Measurements from ENCODE around the gene PLEKHH1.

Gene PLEKHH1

GRCh38 chr14:67575684-67576083 lies 42.6 kb downstream of the PLEKHH1 start:
- in situ Hi-C loops (cut with HindIII; ENCODE audit: low sequenced_read_pairs), result loop anchor here (5.0 kb wide), 1 partner anchor 53 kb away; no protein-coding TSS in a partner anchor
- TF ChIP-seq CTCF (IDR thresholded peaks at IDR 0.05; ENCODE audit: low read depth, low read length, missing control alignments), result no peak
- no peak for DNase-seq (ENCODE audit: low read depth)

GRCh38 chr14:67576216-67576955 lies 43.3 kb downstream of the PLEKHH1 start:
- H3K4me3 ChIP-seq (ENCODE audit: low read depth, low read length), result no peak overlapping the region
- no peak for TF ChIP-seq CTCF (IDR thresholded peaks at IDR 0.05; ENCODE audit: low read depth, low read length, missing control alignments)
- in situ Hi-C loops (cut with HindIII; ENCODE audit: low sequenced_read_pairs), result loop anchor here (5.0 kb wide), 1 partner anchor 54 kb away; no protein-coding TSS in a partner anchor
- DNase-seq (ENCODE audit: low read depth), result no peak

More at GRCh38 chr14:67575684-67576083, 42.6 kb downstream of the PLEKHH1 start:
- H3K4me3 ChIP-seq (ENCODE audit: low read depth, low read length), result no peak overlapping the region

- TF ChIP-seq CTCF (IDR thresholded peaks at IDR 0.05; ENCODE audit: low read depth, low read length, missing control alignments), result no peak
- DNase-seq (ENCODE audit: low read depth), result no peak
- H3K4me3 ChIP-seq (ENCODE audit: low read depth, low read length), result no peak overlapping the region
- in situ Hi-C loops (cut with HindIII; ENCODE audit: low sequenced_read_pairs), result loop anchor here (5.0 kb wide), 1 partner anchor 55 kb away; no protein-coding TSS in a partner anchor
Observed at GRCh38 chr14:67577181-67577808, 44.2 kb downstream of the PLEKHH1 start.

- in situ Hi-C loops (cut with HindIII; ENCODE audit: low sequenced_read_pairs), result loop anchor here (5.0 kb wide), 1 partner anchor 56 kb away; no protein-coding TSS in a partner anchor
- no peak overlapping the region for H3K4me3 ChIP-seq (ENCODE audit: low read depth, low read length)
- no peak for DNase-seq (ENCODE audit: low read depth)
- TF ChIP-seq CTCF (IDR thresholded peaks at IDR 0.05; ENCODE audit: low read depth, low read length, missing control alignments), result no peak
Observed at GRCh38 chr14:67577909-67578749, 45.0 kb downstream of the PLEKHH1 start.

- DNase-seq (ENCODE audit: low read depth), result no peak
- in situ Hi-C loops (cut with HindIII; ENCODE audit: low sequenced_read_pairs), result loop anchor here (5.0 kb wide), 1 partner anchor 57 kb away; no protein-coding TSS in a partner anchor
- no peak for TF ChIP-seq CTCF (IDR thresholded peaks at IDR 0.05; ENCODE audit: low read depth, low read length, missing control alignments)
- no peak overlapping the region for H3K4me3 ChIP-seq (ENCODE audit: low read depth, low read length)
Observed at GRCh38 chr14:67579040-67579439, 46.0 kb downstream of the PLEKHH1 start.

- TF ChIP-seq CTCF (IDR thresholded peaks at IDR 0.05; ENCODE audit: low read depth, low read length, missing control alignments), result no peak
- DNase-seq (ENCODE audit: low read depth), result no peak
- no peak overlapping the region for H3K4me3 ChIP-seq (ENCODE audit: low read depth, low read length)
- in situ Hi-C loops (cut with HindIII; ENCODE audit: low sequenced_read_pairs), result loop anchor here (5.0 kb wide), 1 partner anchor 57 kb away; no protein-coding TSS in a partner anchor
Observed at GRCh38 chr14:67579636-67580035, 46.5 kb downstream of the PLEKHH1 start.

Measured in astrocyte of the cerebellum (primary cell).